OCI-LY7 (cell line): ENCODE data around the gene PINK1.

Source experiments
- CTCF ChIP-seq: fragments of 200-600 bp; sonication (generic); conservative IDR thresholded peaks from 2 replicates; pipeline ENCODE4 v1.5.1; 2014; ENCODE audit warnings: mild to moderate bottlenecking, antibody characterized with exemption, low read length, moderate library complexity, mixed read lengths
- EZH2phosphoT487 ChIP-seq: fragments of 200-600 bp; sonication (generic); IDR thresholded peaks from 2 replicates; pipeline ENCODE4 v1.6.1; 2018; ENCODE audit warnings: low read depth, borderline replicate concordance, mild to moderate bottlenecking, mixed run types, antibody characterized with exemption, low read length, moderate library complexity, mixed read lengths

GRCh38 chr1:20604678-20605077 lies 28.6 kb upstream of the PINK1 start:
- TF ChIP-seq CTCF (no peak), EZH2phosphoT487 (no peak)
